Activated T-helper 17 cell treated with anti-CD3 and anti-CD28 coated beads, Interleukin-2, amount 50 U/mL, for 72 hours (primary cell): ENCODE results near the gene CCDC159. TPM values are rescaled to one million over a fixed set of nuclear protein-coding genes. Genes with fewer than 3 reads are reported as not detected.
"Not testable (repeated sequence)": the region's sequence is repeated elsewhere in the genome, so short reads cannot be mapped to it uniquely, and the experiment has no call there.

Source experiments
- ATAC-seq: fragments of 150-1000 bp; cut with Tn5 transposase; replicated peaks from 2 replicates; pipeline ENCODE4 v1.10.0; 2021; ENCODE audit warnings: mild to moderate bottlenecking, moderate library complexity
- H3K27ac Mint-ChIP-seq: one replicate; pipeline ENCODE4 v1.8.0; 2022; ENCODE audit warnings: mixed read lengths
- H3K27me3 Mint-ChIP-seq: one replicate; pipeline ENCODE4 v1.8.0; 2022; ENCODE audit warnings: mixed read lengths
- H3K36me3 Mint-ChIP-seq: one replicate; pipeline ENCODE4 v1.8.0; 2022; ENCODE audit warnings: low read depth, mild to moderate bottlenecking, mixed read lengths
- H3K4me1 Mint-ChIP-seq: one replicate; pipeline ENCODE4 v1.8.0; 2022; ENCODE audit warnings: mixed read lengths
- H3K4me3 Mint-ChIP-seq: one replicate; pipeline ENCODE4 v1.8.0; 2022; ENCODE audit warnings: mild to moderate bottlenecking, mixed read lengths
- H3K9me3 Mint-ChIP-seq: one replicate; pipeline ENCODE4 v1.8.0; 2022; ENCODE audit warnings: mixed read lengths
- total RNA-seq, 2 donors: library from RNA; stranded (reverse); gene quantifications; one replicate each; pipeline ENCODE4 v1.2.3, GENCODE V29; 2022

The CCDC159 gene
- total RNA-seq, 2 donors from 2014 or later = 17.4 to 45.4 TPM

GRCh38 chr19:11373166-11373884 is 27.0 kb downstream of the CCDC159 start:
- H3K27me3 Mint-ChIP-seq = no peaks in the 10 kb centered on the region
- no peak overlapping the region for H3K27ac Mint-ChIP-seq
- H3K4me3 Mint-ChIP-seq = no peak overlapping the region
- peaks cover 49% of the 10 kb centered on the region for H3K36me3 Mint-ChIP-seq
- H3K4me1 Mint-ChIP-seq = peaks cover 16% of the 10 kb centered on the region
- H3K9me3 Mint-ChIP-seq = no peaks in the 10 kb centered on the region
- ATAC-seq = no peak

- no peak overlapping the region for H3K4me3 Mint-ChIP-seq
- H3K36me3 Mint-ChIP-seq = peaks cover 49% of the 10 kb centered on the region
- no peak for ATAC-seq
- peaks cover 22% of the 10 kb centered on the region for H3K4me1 Mint-ChIP-seq
- H3K9me3 Mint-ChIP-seq = no peaks in the 10 kb centered on the region
- no peak overlapping the region for H3K27ac Mint-ChIP-seq
- no peaks in the 10 kb centered on the region for H3K27me3 Mint-ChIP-seq
Measured at GRCh38 chr19:11373885-11374432, 27.6 kb downstream of the CCDC159 start.

- peaks cover 47% of the 10 kb centered on the region for H3K36me3 Mint-ChIP-seq
- peak; percentile 93 for ATAC-seq
- H3K4me3 Mint-ChIP-seq = no peak within 1 kb of the TSS
- H3K4me1 Mint-ChIP-seq = peaks cover 22% of the 10 kb centered on the region
- H3K27ac Mint-ChIP-seq = no peak within 1 kb of the TSS
- no peaks in the 10 kb centered on the region for H3K27me3 Mint-ChIP-seq
- H3K9me3 Mint-ChIP-seq = no peaks in the 10 kb centered on the region
Measured at GRCh38 chr19:11374433-11375142, 28.3 kb downstream of the CCDC159 start, which contains the start of gene SWSAP1. Gene SWSAP1 (plus strand): TSS chr19:11374666. CDS start chr19:11374681, 15 bp downstream.

- H3K27me3 Mint-ChIP-seq = no peaks in the 10 kb centered on the region
- H3K4me3 Mint-ChIP-seq = no peak overlapping the region
- H3K27ac Mint-ChIP-seq = no peak overlapping the region
- H3K36me3 Mint-ChIP-seq = peaks cover 54% of the 10 kb centered on the region
- peaks cover 27% of the 10 kb centered on the region for H3K4me1 Mint-ChIP-seq
- peak; percentile 26 for ATAC-seq
- no peaks in the 10 kb centered on the region for H3K9me3 Mint-ChIP-seq
Measured at GRCh38 chr19:11375143-11375948, 29.0 kb downstream of the CCDC159 start.

- peaks cover 55% of the 10 kb centered on the region for H3K36me3 Mint-ChIP-seq
- ATAC-seq = no peak
- no peaks in the 10 kb centered on the region for H3K9me3 Mint-ChIP-seq
- no peaks in the 10 kb centered on the region for H3K27me3 Mint-ChIP-seq
- H3K4me1 Mint-ChIP-seq = peaks cover 23% of the 10 kb centered on the region
- H3K27ac Mint-ChIP-seq = peak overlapping the region; percentile 48
- H3K4me3 Mint-ChIP-seq = no peak overlapping the region
Measured at GRCh38 chr19:11377237-11377636, 30.9 kb downstream of the CCDC159 start.

GRCh38 chr19:11377756-11378155 is 31.4 kb downstream of the CCDC159 start:
- ATAC-seq = no peak
- Mint-ChIP-seq H3K4me1 (peaks cover 23% of the 10 kb centered on the region), H3K27me3 (no peaks in the 10 kb centered on the region), H3K36me3 (peaks cover 55% of the 10 kb centered on the region), H3K9me3 (no peaks in the 10 kb centered on the region), H3K4me3 (no peak overlapping the region), H3K27ac (peak overlapping the region; percentile 48)

GRCh38 chr19:11378319-11379189 is 32.2 kb downstream of the CCDC159 start:
- no peak for ATAC-seq
- H3K9me3 Mint-ChIP-seq = no peaks in the 10 kb centered on the region
- peaks cover 55% of the 10 kb centered on the region for H3K36me3 Mint-ChIP-seq
- H3K4me3 Mint-ChIP-seq = no peak overlapping the region
- H3K27ac Mint-ChIP-seq = peak overlapping the region; percentile 47
- no peaks in the 10 kb centered on the region for H3K27me3 Mint-ChIP-seq
- H3K4me1 Mint-ChIP-seq = peaks cover 17% of the 10 kb centered on the region

GRCh38 chr19:11379269-11379845 is 33.0 kb downstream of the CCDC159 start:
- not testable (repeated sequence) for H3K9me3 Mint-ChIP-seq

GRCh38 chr19:11379857-11380350 is 33.6 kb downstream of the CCDC159 start:
- H3K9me3 Mint-ChIP-seq = no peaks in the 10 kb centered on the region
- H3K36me3 Mint-ChIP-seq = peaks cover 55% of the 10 kb centered on the region
- peaks cover 5% of the 10 kb centered on the region for H3K27me3 Mint-ChIP-seq
- ATAC-seq = no peak
- H3K4me1 Mint-ChIP-seq = peaks cover 17% of the 10 kb centered on the region
- no peak overlapping the region for H3K4me3 Mint-ChIP-seq
- H3K27ac Mint-ChIP-seq = peak overlapping the region; percentile 94

More at GRCh38 chr19:11379269-11379845, 33.0 kb downstream of the CCDC159 start:
- H3K4me1 Mint-ChIP-seq = peaks cover 17% of the 10 kb centered on the region
- not testable (repeated sequence) for ATAC-seq, H3K4me3 Mint-ChIP-seq, H3K27me3 Mint-ChIP-seq
- peaks cover 55% of the 10 kb centered on the region for H3K36me3 Mint-ChIP-seq
- H3K27ac Mint-ChIP-seq = peak overlapping the region; percentile 94

GRCh38 chr19:11380653-11381537 is 34.6 kb downstream of the CCDC159 start:
- Mint-ChIP-seq H3K27ac (peak overlapping the region; percentile 94), H3K9me3 (no peaks in the 10 kb centered on the region), H3K4me1 (peaks cover 17% of the 10 kb centered on the region), H3K27me3 (peaks cover 5% of the 10 kb centered on the region), H3K36me3 (peaks cover 50% of the 10 kb centered on the region), H3K4me3 (no peak overlapping the region)
- peak; percentile 89 for ATAC-seq

- H3K36me3 Mint-ChIP-seq = peaks cover 29% of the 10 kb centered on the region
- H3K4me1 Mint-ChIP-seq = peaks cover 11% of the 10 kb centered on the region
- no peak overlapping the region for H3K4me3 Mint-ChIP-seq
- H3K27me3 Mint-ChIP-seq = peaks cover 5% of the 10 kb centered on the region
- H3K27ac Mint-ChIP-seq = no peak overlapping the region
- no peak for ATAC-seq
- H3K9me3 Mint-ChIP-seq = no peaks in the 10 kb centered on the region
Measured at GRCh38 chr19:11382898-11383705, 36.8 kb downstream of the CCDC159 start.

GRCh38 chr19:11383706-11384048 is 37.4 kb downstream of the CCDC159 start:
- Mint-ChIP-seq H3K4me3 (no peak overlapping the region), H3K9me3 (no peaks in the 10 kb centered on the region), H3K27me3 (peaks cover 5% of the 10 kb centered on the region), H3K36me3 (peaks cover 23% of the 10 kb centered on the region), H3K4me1 (peaks cover 8% of the 10 kb centered on the region), H3K27ac (no peak overlapping the region)
- no peak for ATAC-seq
